Naive thymus-derived CD4-positive, alpha-beta T cell (primary cell): ENCODE data around the gene CLINT1. TPM values are rescaled to one million over a fixed set of nuclear protein-coding genes. Genes with fewer than 3 reads are reported as not detected.
A peak's percentile ranks its signal among the peaks of the same experiment; 100 is the strongest.

Source experiments
- ATAC-seq: fragments of 150-1000 bp; cut with Tn5 transposase; 2 replicates; pipeline ENCODE4 v1.10.0; 2021; ENCODE audit warnings: mild to moderate bottlenecking, moderate library complexity
- CTCF ChIA-PET: fragments of 350-600 bp; sonication (Branson Sonifier 250); formaldehyde crosslinking; loops from one replicate; lab custom pipeline; 2021; ENCODE audit warnings: antibody characterized with exemption; lab: Charles Lee
- POLR2A ChIA-PET: fragments of 350-600 bp; sonication (Branson Sonifier 250); formaldehyde crosslinking; loops from one replicate; lab custom pipeline; 2021; ENCODE audit warnings: antibody characterized with exemption, inconsistent platforms; lab: Charles Lee
- DNase-seq, 9 donors: peaks; one replicate each; pipeline versions ENCODE4 v3.0.0 to v3.0.0-alpha.2; 2020 to 2022; ENCODE audit warnings: mixed read lengths in 1 of 9
- H3K27ac ChIP-seq: one replicate; pipeline ENCODE4 v1.7.0; 2013; ENCODE audit warnings: mild to moderate bottlenecking, low read depth, low read length, moderate library complexity
- H3K27me3 ChIP-seq, 2 donors: one replicate each; pipeline ENCODE4 v1.7.0; 2013; ENCODE audit warnings: low read length in 2 of 2, mild to moderate bottlenecking in 2 of 2, moderate library complexity in 2 of 2; ENCODE audit not compliant: control insufficient read depth in 2 of 2, insufficient read depth in 2 of 2
- H3K36me3 ChIP-seq, 3 experiments: 1 replicate in 2 of 3; 2 replicates in 1 of 3; pipeline ENCODE4 v1.7.0; 2013; ENCODE audit warnings: low read length in 3 of 3, mild to moderate bottlenecking in 3 of 3, moderate library complexity in 1 of 3; ENCODE audit not compliant: insufficient read depth in 3 of 3, control insufficient read depth in 2 of 3
- H3K4me1 ChIP-seq, 2 donors: one replicate each; pipeline ENCODE4 v1.7.0; 2013; ENCODE audit warnings: low read length in 2 of 2, mild to moderate bottlenecking in 2 of 2, moderate library complexity in 1 of 2; ENCODE audit not compliant: control insufficient read depth in 2 of 2, insufficient read depth in 2 of 2
- H3K4me3 ChIP-seq: 2 replicates; pipeline ENCODE4 v1.7.0; 2013; ENCODE audit warnings: mild to moderate bottlenecking, low read length
- H3K9me3 ChIP-seq, 3 experiments: 1 replicate in 2 of 3; 2 replicates in 1 of 3; pipeline ENCODE4 v1.7.0; 2013; ENCODE audit warnings: low read length in 3 of 3; ENCODE audit not compliant: control insufficient read depth in 2 of 3
- H3K27ac Mint-ChIP-seq, 9 donors: one replicate each; pipeline ENCODE4 v1.8.0; 2020 to 2022; ENCODE audit warnings: mixed read lengths in 9 of 9, mild to moderate bottlenecking in 8 of 9, moderate library complexity in 5 of 9, inconsistent platforms in 2 of 9
- H3K27me3 Mint-ChIP-seq, 5 donors: one replicate each; pipeline ENCODE4 v1.8.0; 2021 to 2022; ENCODE audit warnings: mixed read lengths in 5 of 5, mild to moderate bottlenecking in 1 of 5
- H3K36me3 Mint-ChIP-seq, 5 donors: one replicate each; pipeline ENCODE4 v1.8.0; 2020 to 2022; ENCODE audit warnings: mixed read lengths in 5 of 5, mild to moderate bottlenecking in 3 of 5, inconsistent platforms in 1 of 5
- H3K4me1 Mint-ChIP-seq, 7 donors: one replicate each; pipeline ENCODE4 v1.8.0; 2020 to 2022; ENCODE audit warnings: mixed read lengths in 7 of 7, mild to moderate bottlenecking in 3 of 7, inconsistent platforms in 1 of 7
- H3K4me3 Mint-ChIP-seq, 10 donors: one replicate each; pipeline ENCODE4 v1.8.0; 2020 to 2022; ENCODE audit warnings: mild to moderate bottlenecking in 10 of 10, mixed read lengths in 10 of 10, moderate library complexity in 6 of 10, inconsistent platforms in 2 of 10
- H3K9me3 Mint-ChIP-seq, 11 donors: one replicate each; pipeline ENCODE4 v1.8.0; 2020 to 2022; ENCODE audit warnings: mixed read lengths in 11 of 11, mild to moderate bottlenecking in 4 of 11, inconsistent platforms in 1 of 11, moderate library complexity in 1 of 11
- intact Hi-C, 2 donors: fragments of 100-400 bp; cut with micrococcal nuclease; formaldehyde crosslinking; loops; one replicate each; pipeline ENCODE4 v1.15.1; 2023
- polyA plus RNA-seq, 2 donors: library from polyadenylated mRNA; unstranded; fragments of 300-500 nt; fragmentation: Illumina TruSeq; gene quantifications; one replicate each; pipeline ENCODE4 v1.2.3, GENCODE V29; 2021
- total RNA-seq, 6 experiments: library from RNA in 5 of 6; stranded (reverse) in 5 of 6; gene quantifications; 1 replicate in 5 of 6; 2 replicates in 1 of 6; pipeline ENCODE4 v1.2.3 and lab custom pipeline; 2021 to 2026

The CLINT1 gene
- total and polyA plus RNA-seq, 7 experiments from 2014 or later: 57.5 to 94.2 (median 74.0) TPM

- DNase-seq (peak in 5 of 9 donors; percentile 4 to 55 (median 11)), ATAC-seq (no peak)
- H3K27ac Mint-ChIP-seq: peak overlapping the region; percentile 50 to 91 (median 81)
- H3K27me3 Mint-ChIP-seq: no peaks in the 10 kb centered on the region
- peak overlapping the region; percentile 85 to 97 (median 93) for H3K4me3 Mint-ChIP-seq
- H3K9me3 ChIP-seq: no peaks in the 10 kb centered on the region
- no peaks in the 10 kb centered on the region for H3K27me3 ChIP-seq
- CTCF ChIA-PET: interaction anchor here (1.0 to 2.4 kb wide), 11 partner anchors 9 to 596 kb away, joined by 3 to 19 read pairs (median 7); partner anchors contain the start of gene THG1L
- H3K36me3 Mint-ChIP-seq: peaks cover 0 to 7% (median 0%) of the 10 kb centered on the region in 5 donors
- peaks cover 0 to 3% (median 0%) of the 10 kb centered on the region in 3 experiments for H3K36me3 ChIP-seq
- POLR2A ChIA-PET: no interaction called here
- peaks cover 13% of the 10 kb centered on the region in 2 donors for H3K4me1 ChIP-seq
- H3K4me3 ChIP-seq: peak overlapping the region; percentile 58
- H3K9me3 Mint-ChIP-seq: no peaks in the 10 kb centered on the region
- H3K27ac ChIP-seq: peak overlapping the region; percentile 47
- intact Hi-C loops: loop anchor here (5.0 kb wide), 6 partner anchors 267 to 1518 kb away; partner anchors contain the start of genes CYFIP2 (in 1 of the 2) and UBLCP1 (in 1 of the 2)
- H3K4me1 Mint-ChIP-seq: peaks cover 9 to 44% (median 23%) of the 10 kb centered on the region in 7 donors
These were observed 114.6 kb downstream of the CLINT1 start for GRCh38 chr5:157744051-157745011.

- intact Hi-C loops: loop anchor here (1.0 to 5.0 kb wide), 15 partner anchors 12 to 1519 kb away; partner anchors contain the start of genes THG1L (in 2 of the 2), CYFIP2 (in 1 of the 2), MED7 (in 1 of the 2) and UBLCP1 (in 1 of the 2)
- H3K4me1 ChIP-seq: peaks cover 13% of the 10 kb centered on the region in 2 donors
- H3K4me3 ChIP-seq: peak within 1 kb of the TSS; percentile 66
- no peaks in the 10 kb centered on the region for H3K27me3 Mint-ChIP-seq
- peak; percentile 81 to 97 (median 89) for DNase-seq
- POLR2A ChIA-PET: interaction anchor here (0.8 to 1.1 kb wide), 3 partner anchors 9 to 415 kb away, joined by 3 read pairs; no protein-coding TSS in a partner anchor
- peaks cover 7 to 42% (median 23%) of the 10 kb centered on the region in 7 donors for H3K4me1 Mint-ChIP-seq
- H3K9me3 Mint-ChIP-seq: no peaks in the 10 kb centered on the region
- H3K9me3 ChIP-seq: no peaks in the 10 kb centered on the region
- H3K36me3 Mint-ChIP-seq: peaks cover 0 to 5% (median 0%) of the 10 kb centered on the region in 5 donors
- peak within 1 kb of the TSS; percentile 65 to 91 (median 82) for H3K27ac Mint-ChIP-seq
- H3K36me3 ChIP-seq: peaks cover 0 to 10% (median 0%) of the 10 kb centered on the region in 3 experiments
- H3K27me3 ChIP-seq: no peaks in the 10 kb centered on the region
- CTCF ChIA-PET: interaction anchor here (0.7 to 2.4 kb wide), 23 partner anchors 9 to 1461 kb away, joined by 3 to 19 read pairs (median 3); partner anchors contain the start of gene THG1L
- H3K27ac ChIP-seq: peak within 1 kb of the TSS; percentile 74
- ATAC-seq: peak; percentile 100
- peak within 1 kb of the TSS; percentile 85 to 97 (median 93) for H3K4me3 Mint-ChIP-seq
These were observed 115.5 kb downstream of the CLINT1 start, which contains the start of gene LSM11 for GRCh38 chr5:157743163-157744050. Gene LSM11 (plus strand): TSS chr5:157743712. CDS start chr5:157743751, 39 bp downstream.

GRCh38 chr5:157741131-157741530 lies 117.8 kb downstream of the CLINT1 start:
- Mint-ChIP-seq H3K27ac (peak overlapping the region in 1 of 9 donors; percentile 26), H3K4me3 (no peak overlapping the region), H3K9me3 (no peaks in the 10 kb centered on the region), H3K27me3 (no peaks in the 10 kb centered on the region), H3K4me1 (peaks cover 7 to 28% (median 23%) of the 10 kb centered on the region in 7 donors), H3K36me3 (peaks cover 0 to 18% (median 9%) of the 10 kb centered on the region in 5 donors)
- ChIA-PET POLR2A (no interaction called here), CTCF (interaction anchor here (0.9 to 1.3 kb wide), 2 partner anchors 21 to 413 kb away, joined by 3 to 7 read pairs; no protein-coding TSS in a partner anchor)
- no peaks in the 10 kb centered on the region for H3K9me3 ChIP-seq
- intact Hi-C loops: loop anchor here (5.0 kb wide), 6 partner anchors 264 to 1521 kb away; partner anchors contain the start of genes CYFIP2 (in 1 of the 2) and UBLCP1 (in 1 of the 2)
- H3K27ac ChIP-seq: no peak overlapping the region
- DNase-seq (no peak), ATAC-seq (no peak)
- H3K27me3 ChIP-seq: no peaks in the 10 kb centered on the region
- peaks cover 0 to 17% (median 0%) of the 10 kb centered on the region in 3 experiments for H3K36me3 ChIP-seq
- peaks cover 13% of the 10 kb centered on the region in 2 donors for H3K4me1 ChIP-seq
- H3K4me3 ChIP-seq: no peak overlapping the region

- H3K36me3 Mint-ChIP-seq: peaks cover 0 to 23% (median 12%) of the 10 kb centered on the region in 5 donors
- POLR2A ChIA-PET: no interaction called here
- H3K9me3 Mint-ChIP-seq: no peaks in the 10 kb centered on the region
- Histone ChIP-seq H3K4me3 (no peak overlapping the region), H3K27me3 (no peaks in the 10 kb centered on the region), H3K27ac (no peak overlapping the region), H3K4me1 (peaks cover 13% of the 10 kb centered on the region in 2 donors), H3K36me3 (peaks cover 0 to 25% (median 0%) of the 10 kb centered on the region in 3 experiments), H3K9me3 (no peaks in the 10 kb centered on the region)
- intact Hi-C loops: loop anchor here (1.0 to 5.0 kb wide), 7 partner anchors 263 to 1522 kb away; partner anchors contain the start of genes CYFIP2 (in 1 of the 2) and UBLCP1 (in 1 of the 2)
- no peak overlapping the region for H3K27ac Mint-ChIP-seq
- DNase-seq: peak in 5 of 9 donors; percentile 16 to 37 (median 22)
- CTCF ChIA-PET: interaction anchor here (0.6 to 0.7 kb wide), 2 partner anchors 20 to 521 kb away, joined by 3 to 4 read pairs; no protein-coding TSS in a partner anchor
- H3K4me3 Mint-ChIP-seq: peak overlapping the region in 1 of 10 donors; percentile 5
- no peak for ATAC-seq
- no peaks in the 10 kb centered on the region for H3K27me3 Mint-ChIP-seq
- H3K4me1 Mint-ChIP-seq: peaks cover 7 to 22% (median 18%) of the 10 kb centered on the region in 7 donors
These were observed 118.7 kb downstream of the CLINT1 start for GRCh38 chr5:157740229-157740610.

DNA sequence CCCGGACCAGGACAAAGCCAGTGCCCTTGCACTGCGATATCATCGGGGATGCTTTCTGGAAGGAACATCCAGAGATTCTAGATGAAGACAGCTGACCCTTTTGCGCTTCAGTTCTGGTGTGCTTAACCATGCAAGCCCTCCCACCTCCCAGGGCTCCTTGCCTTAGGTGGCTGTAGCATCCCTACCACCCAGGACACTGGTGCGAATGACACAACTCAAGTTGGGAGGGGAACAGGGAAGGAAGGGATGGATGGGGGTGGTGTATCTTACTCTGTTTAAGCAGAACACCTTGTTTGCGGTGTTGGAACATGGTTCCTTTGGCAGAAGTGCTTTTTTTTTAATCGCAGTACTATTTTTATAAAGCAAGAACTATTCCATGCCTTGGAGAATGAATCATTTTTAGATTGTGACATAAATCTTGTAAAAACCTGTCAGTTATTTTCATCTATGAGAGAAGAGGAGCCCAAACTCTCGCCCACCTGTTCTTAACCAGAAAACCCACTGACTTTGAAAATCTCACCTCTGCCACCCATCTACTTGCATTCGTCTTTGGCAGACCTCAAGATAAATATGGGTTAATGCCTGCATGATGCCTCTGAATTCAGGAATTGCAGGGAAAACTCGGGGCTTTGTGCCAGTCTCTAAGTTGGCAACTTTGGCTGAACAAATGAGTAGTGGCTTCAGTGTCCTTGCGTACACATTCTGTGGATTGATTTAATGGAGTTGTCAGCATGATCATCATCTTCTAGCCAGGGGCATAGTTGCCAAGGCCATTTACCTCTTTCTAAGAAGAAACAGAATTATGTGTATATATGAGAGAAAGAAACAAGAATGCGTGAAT lies 119.3 kb downstream of the CLINT1 start:
- ATAC-seq (no peak), DNase-seq (no peak)
- intact Hi-C loops: loop anchor here (1.0 to 5.0 kb wide), 7 partner anchors 262 to 1523 kb away; partner anchors contain the start of genes CYFIP2 (in 1 of the 2) and UBLCP1 (in 1 of the 2)
- peaks cover 9 to 10% of the 10 kb centered on the region in 2 donors for H3K4me1 ChIP-seq
- Mint-ChIP-seq H3K4me3 (no peak overlapping the region), H3K27me3 (no peaks in the 10 kb centered on the region), H3K27ac (no peak overlapping the region), H3K9me3 (no peaks in the 10 kb centered on the region), H3K4me1 (peaks cover 6 to 17% (median 13%) of the 10 kb centered on the region in 7 donors), H3K36me3 (peaks cover 0 to 23% (median 13%) of the 10 kb centered on the region in 5 donors)
- H3K27me3 ChIP-seq: no peaks in the 10 kb centered on the region
- H3K4me3 ChIP-seq: no peak overlapping the region
- H3K27ac ChIP-seq: no peak overlapping the region
- CTCF ChIA-PET: interaction anchor here (0.6 to 0.8 kb wide), 3 partner anchors 11 to 178 kb away, joined by 3 read pairs; no protein-coding TSS in a partner anchor
- no peaks in the 10 kb centered on the region for H3K9me3 ChIP-seq
- POLR2A ChIA-PET: interaction anchor here (0.6 kb wide), 1 partner anchor 49 kb away, joined by 3 read pairs; no protein-coding TSS in a partner anchor
- H3K36me3 ChIP-seq: peaks cover 0 to 26% (median 0%) of the 10 kb centered on the region in 3 experiments
